Measurements from ENCODE around the gene TRPM8. TPM values are rescaled to one million over a fixed set of nuclear protein-coding genes. Genes with fewer than 3 reads are reported as not detected.
A peak's percentile ranks its signal among the peaks of the same experiment; 100 is the strongest.

The TRPM8 gene
- total and polyA plus RNA-seq, 2 of the 13 experiments (the other 11 are each of a cell fraction or from before 2014, with no cell fraction given), result 0.12 TPM; not detected in 1

DNA sequence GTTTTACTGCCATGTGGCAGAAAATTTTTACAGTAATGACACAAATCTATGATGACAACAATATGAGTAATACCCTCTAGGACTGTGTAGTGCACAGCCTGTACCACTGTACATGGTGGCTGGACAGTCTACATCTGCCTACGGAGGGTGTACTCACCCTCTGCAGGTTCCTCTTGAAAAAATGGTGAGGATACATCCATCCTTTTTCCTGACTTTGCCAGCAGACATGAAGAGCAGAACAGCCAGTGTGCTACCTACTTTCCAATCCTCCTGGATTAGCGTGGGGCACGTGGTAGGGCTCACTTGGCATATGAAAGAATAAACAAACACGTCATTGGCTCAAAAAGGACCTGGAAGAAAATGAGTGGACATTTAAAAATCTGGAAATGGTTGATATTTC, 62.6 kb downstream of the TRPM8 start (continued):
- no peak for TF ChIP-seq JUNB (CRISPR knock-in tag; IDR thresholded peaks at IDR 0.05; ENCODE audit: borderline replicate concordance)
- TF ChIP-seq, protein P1, sequence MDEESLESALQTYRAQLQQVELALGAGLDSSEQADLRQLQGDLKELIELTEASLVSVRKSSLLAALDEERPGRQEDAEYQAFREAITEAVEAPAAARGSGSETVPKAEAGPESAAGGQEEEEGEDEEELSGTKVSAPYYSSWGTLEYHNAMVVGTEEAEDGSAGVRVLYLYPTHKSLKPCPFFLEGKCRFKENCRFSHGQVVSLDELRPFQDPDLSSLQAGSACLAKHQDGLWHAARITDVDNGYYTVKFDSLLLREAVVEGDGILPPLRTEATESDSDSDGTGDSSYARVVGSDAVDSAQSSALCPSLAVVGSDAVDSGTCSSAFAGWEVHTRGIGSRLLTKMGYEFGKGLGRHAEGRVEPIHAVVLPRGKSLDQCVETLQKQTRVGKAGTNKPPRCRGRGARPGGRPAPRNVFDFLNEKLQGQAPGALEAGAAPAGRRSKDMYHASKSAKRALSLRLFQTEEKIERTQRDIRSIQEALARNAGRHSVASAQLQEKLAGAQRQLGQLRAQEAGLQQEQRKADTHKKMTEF (CRISPR knock-in tag; IDR thresholded peaks at IDR 0.05), result no peak

DNA sequence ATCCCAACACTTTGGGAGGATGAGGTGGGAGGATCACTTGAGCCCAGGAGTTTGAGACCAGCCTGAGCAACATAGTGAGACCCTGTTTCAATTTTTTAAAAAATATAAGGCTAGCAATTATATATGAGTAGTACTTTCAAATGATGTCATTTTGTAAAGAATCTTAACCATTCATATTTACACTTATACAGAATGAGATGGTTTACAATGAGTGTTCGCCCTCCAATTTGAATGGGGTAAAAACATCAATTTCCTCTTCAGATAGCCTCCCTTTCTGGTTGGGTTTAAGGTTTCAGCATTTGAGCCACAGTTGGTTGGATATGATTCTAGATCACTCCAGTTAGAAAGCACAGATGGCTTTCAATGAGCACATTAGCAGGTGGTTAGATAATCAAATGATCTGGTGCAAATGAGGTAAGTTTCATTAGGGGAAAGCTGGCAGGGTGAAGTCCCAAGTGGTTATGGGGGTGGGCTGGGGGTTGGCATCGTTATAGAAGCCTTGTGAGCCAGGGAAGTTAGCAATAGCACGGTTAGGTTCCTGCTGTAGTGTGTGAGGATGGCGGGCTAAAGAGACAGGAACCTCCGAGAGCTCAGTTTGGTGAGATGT, 63.9 kb downstream of the TRPM8 start:
- intact Hi-C loops (cut with micrococcal nuclease; ENCODE audit: unreplicated experiment) (no loop called here), in situ Hi-C loops (cut with HindIII; ENCODE audit: extremely low pct_ligation_motif_present, low pct_unique_long_range_greater_than_20kb) (loop anchor here (25.0 kb wide), 1 partner anchor 1131 kb away; no protein-coding TSS in a partner anchor)
- Histone ChIP-seq H4K20me1 (ENCODE audit: insufficient read depth, low read length) (no peaks in the 10 kb centered on the region), H3K4me2 (ENCODE audit: low read depth, low read length) (peak overlapping the region; percentile 46), H3K27ac (ENCODE audit: extremely low read length, insufficient read depth, low read length) (peak overlapping the region; percentile 28), H3K9me3 (ENCODE audit: low read length) (no peaks in the 10 kb centered on the region), H3K4me1 (ENCODE audit: insufficient read depth, low read length) (peaks cover 49% of the 10 kb centered on the region), H3K27me3 (ENCODE audit: control insufficient read depth in 1 of 2, insufficient read depth in 2 of 2, low read length in 2 of 2) (no peaks in the 10 kb centered on the region), H3K9ac (ENCODE audit: insufficient read depth, low read depth, low read length) (no peak overlapping the region), H3K36me3 (replicated peaks in 1 of 2; ENCODE audit: control insufficient read depth in 1 of 2, insufficient read depth in 2 of 2, low read length in 2 of 2) (no peaks in the 10 kb centered on the region), H2AFZ (ENCODE audit: low read length) (no peak overlapping the region), H3K4me3 (replicated peaks in 1 of 3; ENCODE audit: insufficient read depth in 1 of 3, low read depth in 2 of 3, low read length in 3 of 3) (no peak overlapping the region), H3K79me2 (ENCODE audit: insufficient read depth, low read length) (no peaks in the 10 kb centered on the region)
- WGBS (ENCODE audit: low lambda C conversion rate), result 87% methylated on average over 5 of the region's 5 CpGs
- TF ChIP-seq ATF7 (IDR thresholded peaks at IDR 0.05) (peak; percentile 63), ATF7 (CRISPR knock-in tag; IDR thresholded peaks at IDR 0.05) (no peak), ZSCAN30 (CRISPR knock-in tag; IDR thresholded peaks at IDR 0.05) (no peak)
- no peak for DNase-seq (ENCODE audit: low spot score)
- no TSS peak for BruUV-seq (replicated peaks)
- no peak for ATAC-seq
- no peak for FAIRE-seq
- ChIA-PET CTCF (ENCODE audit: low intra/inter-chr PET ratio, low total read pairs) (no interaction called here), POLR2A (interaction anchor here (1.0 kb wide), 1 partner anchor 15 kb away, joined by 4 read pairs; no protein-coding TSS in a partner anchor)
